Mammary epithelial cell (primary cell): ENCODE data around the gene AARSD1.

Experiments used
- EZH2 ChIP-seq: IDR thresholded peaks from 2 replicates; pipeline ENCODE4 v1.6.1; 2012; ENCODE audit warnings: low read length, inconsistent platforms, borderline replicate concordance
- TF ChIP-seq, protein P1 (sequence below), 2 donors: IDR thresholded peaks in 1 of 2; conservative IDR thresholded peaks in 1 of 2; 2 replicates each; pipeline ENCODE4 v1.5.1; 2011 to 2012; ENCODE audit warnings: inconsistent platforms in 2 of 2, low read length in 2 of 2, mild to moderate bottlenecking in 2 of 2, control low read depth in 1 of 2, low read depth in 1 of 2; ENCODE audit not compliant: insufficient read depth in 1 of 2; ENCODE audit errors: extremely low read depth in 1 of 2

DNA sequence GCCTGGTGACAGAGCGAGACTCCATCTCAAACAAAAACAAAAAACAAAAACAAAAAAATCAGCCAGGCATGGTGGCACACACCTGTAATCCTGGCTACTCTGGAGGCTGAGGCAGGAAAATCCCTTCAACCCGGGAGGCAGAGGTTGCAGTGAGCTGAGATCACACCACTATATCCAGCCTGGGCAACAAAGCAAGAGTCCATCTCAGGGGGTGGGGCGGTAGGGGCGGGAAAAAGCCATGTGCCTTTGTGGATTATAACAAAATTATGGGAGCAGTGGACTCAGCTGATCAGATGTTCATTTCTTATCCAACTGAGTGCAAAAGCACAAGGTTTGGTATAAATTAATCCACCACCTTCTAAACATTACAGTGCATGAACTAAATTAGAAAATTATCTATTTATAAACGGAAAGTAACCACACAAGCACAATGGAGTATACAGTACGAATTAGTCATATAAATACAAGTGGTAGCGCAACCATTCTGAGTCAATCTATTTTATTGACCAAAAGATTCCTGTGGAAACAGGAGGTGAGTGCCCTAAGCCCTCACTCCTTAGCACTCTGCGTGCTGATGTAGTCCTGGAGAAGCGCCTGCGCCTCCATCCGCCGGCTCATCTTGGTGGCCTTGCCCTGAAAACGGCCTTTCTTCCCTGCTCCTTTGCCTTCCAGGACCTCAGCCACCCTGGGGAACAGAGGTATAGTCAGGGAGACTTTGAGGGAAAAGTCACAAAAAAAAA is 14.0 kb downstream of the AARSD1 start:
- TF ChIP-seq, protein P1, sequence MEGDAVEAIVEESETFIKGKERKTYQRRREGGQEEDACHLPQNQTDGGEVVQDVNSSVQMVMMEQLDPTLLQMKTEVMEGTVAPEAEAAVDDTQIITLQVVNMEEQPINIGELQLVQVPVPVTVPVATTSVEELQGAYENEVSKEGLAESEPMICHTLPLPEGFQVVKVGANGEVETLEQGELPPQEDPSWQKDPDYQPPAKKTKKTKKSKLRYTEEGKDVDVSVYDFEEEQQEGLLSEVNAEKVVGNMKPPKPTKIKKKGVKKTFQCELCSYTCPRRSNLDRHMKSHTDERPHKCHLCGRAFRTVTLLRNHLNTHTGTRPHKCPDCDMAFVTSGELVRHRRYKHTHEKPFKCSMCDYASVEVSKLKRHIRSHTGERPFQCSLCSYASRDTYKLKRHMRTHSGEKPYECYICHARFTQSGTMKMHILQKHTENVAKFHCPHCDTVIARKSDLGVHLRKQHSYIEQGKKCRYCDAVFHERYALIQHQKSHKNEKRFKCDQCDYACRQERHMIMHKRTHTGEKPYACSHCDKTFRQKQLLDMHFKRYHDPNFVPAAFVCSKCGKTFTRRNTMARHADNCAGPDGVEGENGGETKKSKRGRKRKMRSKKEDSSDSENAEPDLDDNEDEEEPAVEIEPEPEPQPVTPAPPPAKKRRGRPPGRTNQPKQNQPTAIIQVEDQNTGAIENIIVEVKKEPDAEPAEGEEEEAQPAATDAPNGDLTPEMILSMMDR (conservative IDR thresholded peaks at IDR 0.05 in 1 of 2, IDR thresholded peaks at IDR 0.05 in 1 of 2; ENCODE audit: extremely low read depth in 1 of 2, insufficient read depth in 1 of 2, low read depth in 1 of 2, low read length in 2 of 2), result no peak
- TF ChIP-seq EZH2, result no peak
